Osteoblast (primary cell): ENCODE measurements around the gene PIR. TPM values are rescaled to one million over a fixed set of nuclear protein-coding genes. Genes with fewer than 3 reads are reported as not detected.

ENCODE experiments used
- DNase-seq: peaks from one replicate; pipeline ENCODE4 v3.0.0; 2011; ENCODE audit warnings: low spot score, mixed read lengths; ENCODE audit not compliant: insufficient read length; ENCODE audit errors: missing footprints
- H2AFZ ChIP-seq: 2 replicates; pipeline ENCODE4 v1.6.0; 2011; ENCODE audit warnings: mild to moderate bottlenecking, low read length
- H3K27ac ChIP-seq: 2 replicates; pipeline ENCODE4 v1.5.1; 2011; ENCODE audit warnings: mild to moderate bottlenecking, low read depth, low read length, moderate library complexity
- H3K27me3 ChIP-seq: 2 replicates; pipeline ENCODE4 v1.6.0; 2012; ENCODE audit warnings: mild to moderate bottlenecking, control low read depth, inconsistent platforms, low read length, moderate library complexity; ENCODE audit not compliant: insufficient read depth
- H3K36me3 ChIP-seq: 2 replicates; pipeline ENCODE4 v1.5.1; 2011; ENCODE audit warnings: mild to moderate bottlenecking, low read length, control low read depth, moderate library complexity; ENCODE audit not compliant: insufficient read depth
- H3K4me1 ChIP-seq: 2 replicates; pipeline ENCODE4 v1.5.1; 2011; ENCODE audit warnings: mild to moderate bottlenecking, low read length, control low read depth, moderate library complexity; ENCODE audit not compliant: insufficient read depth
- H3K4me2 ChIP-seq: 2 replicates; pipeline ENCODE4 v1.6.0; 2011; ENCODE audit warnings: mild to moderate bottlenecking, low read length; ENCODE audit not compliant: insufficient read depth
- H3K4me3 ChIP-seq: fragments of 200-600 bp; sonication (generic); 3 replicates; pipeline ENCODE4 v1.5.1; 2012; ENCODE audit warnings: mild to moderate bottlenecking, low read length, inconsistent platforms; ENCODE audit not compliant: insufficient read depth
- H3K79me2 ChIP-seq: 2 replicates; pipeline ENCODE4 v1.6.0; 2012; ENCODE audit warnings: mild to moderate bottlenecking, low read length, control low read depth, inconsistent platforms; ENCODE audit not compliant: insufficient read depth
- H3K9me3 ChIP-seq: 2 replicates; pipeline ENCODE4 v1.5.1; 2011; ENCODE audit warnings: low read depth, low read length, control low read depth
- H4K20me1 ChIP-seq: 2 replicates; pipeline ENCODE4 v1.6.0; 2012; ENCODE audit warnings: mild to moderate bottlenecking, low read length, control low read depth; ENCODE audit not compliant: insufficient read depth
- total RNA-seq: library from RNA; depleted of rRNA; stranded (reverse); fragments of >200 nt; gene quantifications from 2 replicates; pipeline ENCODE4 v1.2.3, GENCODE V29; 2012
- TF ChIP-seq, protein P1 (sequence below): IDR thresholded peaks from 2 replicates; pipeline ENCODE4 v1.5.1; 2011; ENCODE audit warnings: mild to moderate bottlenecking, low read depth, low read length, moderate library complexity; ENCODE audit errors: extremely low read depth

PIR gene
- total RNA-seq, 1 donor, result 15.9 TPM

DNA sequence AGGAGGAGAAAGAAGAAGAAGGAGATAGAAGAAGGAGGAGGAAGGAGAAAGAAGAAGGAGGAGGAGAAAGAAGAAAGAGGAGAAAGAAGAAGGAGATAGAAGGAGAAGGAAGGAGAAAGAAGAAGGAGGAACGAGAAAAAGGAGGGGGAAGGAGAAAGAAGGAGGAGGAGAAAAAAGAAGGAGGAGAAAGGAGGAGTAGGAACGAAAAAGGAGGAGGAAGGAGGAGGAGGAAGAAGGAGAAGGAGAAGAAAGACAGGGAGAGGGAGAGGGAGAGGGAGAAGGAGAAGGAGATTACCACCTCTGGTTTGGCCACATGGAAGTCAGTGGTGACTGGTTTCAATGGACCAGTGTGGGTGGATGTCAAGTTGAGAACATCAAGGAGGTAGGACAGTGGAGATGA lies 58.9 kb downstream of the PIR start:
- H3K27me3 ChIP-seq, result no peaks in the 10 kb centered on the region
- H3K4me3 ChIP-seq, result no peak overlapping the region
- H3K9me3 ChIP-seq, result no peaks in the 10 kb centered on the region
- no peak overlapping the region for H3K27ac ChIP-seq
- H3K4me2 ChIP-seq, result no peak overlapping the region
- H3K36me3 ChIP-seq, result no peaks in the 10 kb centered on the region
- no peaks in the 10 kb centered on the region for H4K20me1 ChIP-seq
- TF ChIP-seq, protein P1, sequence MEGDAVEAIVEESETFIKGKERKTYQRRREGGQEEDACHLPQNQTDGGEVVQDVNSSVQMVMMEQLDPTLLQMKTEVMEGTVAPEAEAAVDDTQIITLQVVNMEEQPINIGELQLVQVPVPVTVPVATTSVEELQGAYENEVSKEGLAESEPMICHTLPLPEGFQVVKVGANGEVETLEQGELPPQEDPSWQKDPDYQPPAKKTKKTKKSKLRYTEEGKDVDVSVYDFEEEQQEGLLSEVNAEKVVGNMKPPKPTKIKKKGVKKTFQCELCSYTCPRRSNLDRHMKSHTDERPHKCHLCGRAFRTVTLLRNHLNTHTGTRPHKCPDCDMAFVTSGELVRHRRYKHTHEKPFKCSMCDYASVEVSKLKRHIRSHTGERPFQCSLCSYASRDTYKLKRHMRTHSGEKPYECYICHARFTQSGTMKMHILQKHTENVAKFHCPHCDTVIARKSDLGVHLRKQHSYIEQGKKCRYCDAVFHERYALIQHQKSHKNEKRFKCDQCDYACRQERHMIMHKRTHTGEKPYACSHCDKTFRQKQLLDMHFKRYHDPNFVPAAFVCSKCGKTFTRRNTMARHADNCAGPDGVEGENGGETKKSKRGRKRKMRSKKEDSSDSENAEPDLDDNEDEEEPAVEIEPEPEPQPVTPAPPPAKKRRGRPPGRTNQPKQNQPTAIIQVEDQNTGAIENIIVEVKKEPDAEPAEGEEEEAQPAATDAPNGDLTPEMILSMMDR, result no peak
- no peak for DNase-seq
- H3K79me2 ChIP-seq, result no peaks in the 10 kb centered on the region
- H3K4me1 ChIP-seq, result no peaks in the 10 kb centered on the region
- no peak overlapping the region for H2AFZ ChIP-seq

DNA sequence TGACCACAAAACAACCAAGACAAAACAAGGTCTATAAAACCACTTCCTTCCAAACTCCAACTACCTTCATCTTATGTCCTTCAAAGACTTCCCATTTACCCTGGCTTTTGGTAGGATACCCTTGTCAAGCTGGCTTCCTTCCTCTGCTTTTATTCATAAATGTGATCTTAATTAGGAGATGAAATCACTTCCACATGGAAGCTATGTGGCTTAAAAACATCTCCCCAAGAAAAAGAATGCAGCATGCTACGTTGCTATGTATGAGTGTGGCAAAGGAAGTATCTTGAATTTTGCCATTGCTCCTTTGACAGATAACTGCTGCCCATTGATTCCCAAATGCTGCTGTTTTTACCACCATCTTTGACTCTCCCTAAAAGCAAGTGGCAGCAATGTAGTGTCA lies 62.5 kb downstream of the PIR start:
- H3K4me2 ChIP-seq, result no peak overlapping the region
- H2AFZ ChIP-seq, result no peak overlapping the region
- TF ChIP-seq, protein P1, result no peak
- H3K4me3 ChIP-seq, result no peak overlapping the region
- DNase-seq, result no peak
- no peaks in the 10 kb centered on the region for H3K9me3 ChIP-seq
- no peaks in the 10 kb centered on the region for H3K36me3 ChIP-seq
- no peaks in the 10 kb centered on the region for H3K4me1 ChIP-seq
- no peaks in the 10 kb centered on the region for H3K27me3 ChIP-seq
- H4K20me1 ChIP-seq, result no peaks in the 10 kb centered on the region
- no peak overlapping the region for H3K27ac ChIP-seq
- H3K79me2 ChIP-seq, result no peaks in the 10 kb centered on the region

DNA sequence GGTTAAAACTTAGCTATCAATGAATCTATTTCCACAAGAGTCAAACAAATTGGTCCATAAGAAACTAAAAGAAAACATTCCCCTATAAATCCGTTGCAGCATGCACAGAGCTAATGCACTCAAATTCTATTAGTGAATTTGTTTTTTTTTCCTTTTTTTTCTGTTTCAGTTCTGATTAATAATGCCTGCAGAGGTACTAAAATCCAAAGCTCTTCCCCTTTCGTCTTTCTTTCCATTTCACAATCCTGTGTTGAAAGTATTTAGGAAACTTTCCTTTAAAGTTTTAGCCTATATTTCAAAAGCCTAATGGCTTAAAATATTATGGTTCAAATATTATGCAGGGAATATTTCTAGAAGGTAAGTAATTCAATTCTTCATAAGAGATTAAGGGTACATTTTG lies 63.1 kb downstream of the PIR start:
- H3K79me2 ChIP-seq, result no peaks in the 10 kb centered on the region
- H3K4me2 ChIP-seq, result no peak overlapping the region
- no peak overlapping the region for H3K27ac ChIP-seq
- no peaks in the 10 kb centered on the region for H3K27me3 ChIP-seq
- no peaks in the 10 kb centered on the region for H3K9me3 ChIP-seq
- TF ChIP-seq, protein P1, result no peak
- no peak for DNase-seq
- no peaks in the 10 kb centered on the region for H4K20me1 ChIP-seq
- H3K4me1 ChIP-seq, result no peaks in the 10 kb centered on the region
- no peak overlapping the region for H2AFZ ChIP-seq
- H3K4me3 ChIP-seq, result no peak overlapping the region
- no peaks in the 10 kb centered on the region for H3K36me3 ChIP-seq

DNA sequence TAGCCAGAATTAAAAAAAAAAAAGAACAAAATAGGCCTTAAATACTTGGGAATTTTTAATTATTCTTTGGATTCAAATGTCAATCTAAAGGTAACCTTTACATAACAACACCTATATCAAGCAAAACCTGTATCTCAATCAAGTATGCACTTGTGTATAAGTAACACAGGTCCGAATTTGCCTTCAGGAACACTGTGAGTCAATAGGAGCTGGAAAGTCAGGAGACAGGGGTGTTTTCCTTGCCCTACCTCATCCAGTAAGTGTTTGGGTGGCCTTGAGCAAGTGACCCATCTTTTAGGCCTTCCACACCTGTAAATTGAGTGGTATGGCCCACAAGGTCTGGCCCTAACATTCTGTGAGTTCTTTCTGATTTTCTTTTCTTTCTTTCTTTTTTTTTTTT lies 68.1 kb downstream of the PIR start:
- no peak overlapping the region for H3K27ac ChIP-seq
- H3K4me1 ChIP-seq, result no peaks in the 10 kb centered on the region
- H3K9me3 ChIP-seq, result no peaks in the 10 kb centered on the region
- no peaks in the 10 kb centered on the region for H3K79me2 ChIP-seq
- no peak overlapping the region for H2AFZ ChIP-seq
- H3K4me3 ChIP-seq, result no peak overlapping the region
- H4K20me1 ChIP-seq, result no peaks in the 10 kb centered on the region
- TF ChIP-seq, protein P1, result no peak
- no peaks in the 10 kb centered on the region for H3K36me3 ChIP-seq
- DNase-seq, result no peak
- H3K27me3 ChIP-seq, result no peaks in the 10 kb centered on the region
- no peak overlapping the region for H3K4me2 ChIP-seq
